ENCODE data around the gene TMEM231. TPM values are rescaled to one million over a fixed set of nuclear protein-coding genes. Genes with fewer than 3 reads are reported as not detected.
"Not testable (repeated sequence)": the region's sequence is repeated elsewhere in the genome, so short reads cannot be mapped to it uniquely, and the experiment has no call there.

Gene TMEM231
- total RNA-seq, 1 experiment from 2014 or later = 9.0 TPM

GRCh38 chr16:75498605-75499322, 57.3 kb downstream of the TMEM231 start:
- H3K27me3 ChIP-seq (ENCODE audit: control insufficient read depth, insufficient read depth, low read length); CTCF ChIA-PET; H3K9me3 ChIP-seq (ENCODE audit: control insufficient read depth, insufficient read depth, low read depth, low read length); H3K4me3 ChIP-seq (ENCODE audit: low read depth in 2 of 2, low read length in 2 of 2); DNase-seq (ENCODE audit: low read depth, low spot score); H3K27ac ChIP-seq (ENCODE audit: low read length); intact Hi-C loops (cut with micrococcal nuclease; ENCODE audit: unreplicated experiment); POLR2A ChIA-PET; H3K36me3 ChIP-seq (ENCODE audit: control insufficient read depth, insufficient read depth, low read length); H3K4me1 ChIP-seq (ENCODE audit: control insufficient read depth, insufficient read depth, low read length); BruUV-seq (replicated peaks); in situ Hi-C loops (cut with HindIII; ENCODE audit: low pct_unique_long_range_greater_than_20kb, low sequenced_read_pairs): not testable (repeated sequence)
- peak; percentile 62; the same call in 1 of the 2 replicates for ATAC-seq

- CTCF ChIA-PET = interaction anchor here (0.6 kb wide), 1 partner anchor 18 kb away, joined by 4 read pairs; no protein-coding TSS in a partner anchor
- intact Hi-C loops (cut with micrococcal nuclease; ENCODE audit: unreplicated experiment) (no loop called here), in situ Hi-C loops (cut with HindIII; ENCODE audit: low pct_unique_long_range_greater_than_20kb, low sequenced_read_pairs) (no loop called here)
- no TSS peak for BruUV-seq (replicated peaks)
- TF ChIP-seq TCF7L2 (IDR thresholded peaks at IDR 0.05; ENCODE audit: low read depth, low read length) = no peak
- TF ChIP-seq POLR2AphosphoS5 (IDR thresholded peaks at IDR 0.05; ENCODE audit: low read depth, low read length) = no peak
- no peak for TF ChIP-seq SIN3A (IDR thresholded peaks at IDR 0.05; ENCODE audit: borderline replicate concordance, insufficient read depth, low read depth, low read length)
- POLR2A ChIA-PET = no interaction called here
- no peaks in the 10 kb centered on the region for H3K4me1 ChIP-seq (ENCODE audit: control insufficient read depth, insufficient read depth, low read length)
- DNase-seq (ENCODE audit: low read depth, low spot score) (no peak), ATAC-seq (no peak)
- no peaks in the 10 kb centered on the region for H3K36me3 ChIP-seq (ENCODE audit: control insufficient read depth, insufficient read depth, low read length)
- H3K27ac ChIP-seq (ENCODE audit: low read length) = no peak overlapping the region
- no peaks in the 10 kb centered on the region for H3K9me3 ChIP-seq (ENCODE audit: control insufficient read depth, insufficient read depth, low read depth, low read length)
- no peaks in the 10 kb centered on the region for H3K27me3 ChIP-seq (ENCODE audit: control insufficient read depth, insufficient read depth, low read length)
- H3K4me3 ChIP-seq (ENCODE audit: low read depth in 2 of 2, low read length in 2 of 2) = no peak overlapping the region
These were observed 58.5 kb downstream of the TMEM231 start for GRCh38 chr16:75497558-75497957.

- CTCF ChIA-PET = no interaction called here
- in situ Hi-C loops (cut with HindIII; ENCODE audit: low pct_unique_long_range_greater_than_20kb, low sequenced_read_pairs) = no loop called here
These were observed 60.9 kb downstream of the TMEM231 start, which contains the start of gene CHST6 for GRCh38 chr16:75495076-75495674. Gene CHST6, minus strand, starts transcription at chr16:75495441. Its CDS starts 15,613 bp downstream, at chr16:75479828.

More at GRCh38 chr16:75495076-75495674, 60.9 kb downstream of the TMEM231 start, which contains the start of gene CHST6:
- TF ChIP-seq REST (IDR thresholded peaks at IDR 0.05; ENCODE audit: insufficient read depth in 1 of 2, low read depth in 2 of 2, low read length in 1 of 2) = no peak
- TF ChIP-seq CTCF (IDR thresholded peaks at IDR 0.05) = no peak
- TF ChIP-seq TCF7L2 (IDR thresholded peaks at IDR 0.05; ENCODE audit: low read depth, low read length) = no peak
- no peak for TF ChIP-seq POLR2AphosphoS5 (IDR thresholded peaks at IDR 0.05; ENCODE audit: low read depth, low read length)
- TF ChIP-seq SIN3A (IDR thresholded peaks at IDR 0.05; ENCODE audit: borderline replicate concordance, insufficient read depth, low read depth, low read length) = no peak
- POLR2A ChIA-PET = no interaction called here
- no peak within 1 kb of the TSS for H3K4me3 ChIP-seq (ENCODE audit: low read depth in 2 of 2, low read length in 2 of 2)
- no peaks in the 10 kb centered on the region for H3K27me3 ChIP-seq (ENCODE audit: control insufficient read depth, insufficient read depth, low read length)
- ATAC-seq (no peak), DNase-seq (ENCODE audit: low read depth, low spot score) (no peak)
- BruUV-seq (replicated peaks) = no TSS peak
- intact Hi-C loops (cut with micrococcal nuclease; ENCODE audit: unreplicated experiment) = no loop called here
- H3K27ac ChIP-seq (ENCODE audit: low read length) = no peak within 1 kb of the TSS
- no peaks in the 10 kb centered on the region for H3K9me3 ChIP-seq (ENCODE audit: control insufficient read depth, insufficient read depth, low read depth, low read length)
- 0 out of 2 replicates have a peak, but pooled peaks cover 5% of the 10 kb centered on the region for H3K4me1 ChIP-seq (ENCODE audit: control insufficient read depth, insufficient read depth, low read length)
- H3K36me3 ChIP-seq (ENCODE audit: control insufficient read depth, insufficient read depth, low read length) = no peaks in the 10 kb centered on the region
